Trophoblast cell (in vitro differentiated cells and primary cell): ENCODE measurements around the gene EPB41.
"Not testable (repeated sequence)": the region's sequence is repeated elsewhere in the genome, so short reads cannot be mapped to it uniquely, and the experiment has no call there.

Experiments used
- DNase-seq, 2 donors: peaks; one replicate each; pipeline ENCODE4 v3.0.0-alpha.2; 2016
- H2AFZ ChIP-seq: 2 replicates; pipeline ENCODE4 v1.6.1; 2013; ENCODE audit warnings: low read length, moderate library complexity, mild to moderate bottlenecking; ENCODE audit not compliant: insufficient read depth, poor library complexity
- H2AK5ac ChIP-seq: 2 replicates; pipeline ENCODE4 v1.6.1; 2013; ENCODE audit warnings: mild to moderate bottlenecking, low read length
- H2BK120ac ChIP-seq: 2 replicates; pipeline ENCODE4 v1.6.1; 2013; ENCODE audit warnings: low read length, mild to moderate bottlenecking, moderate library complexity; ENCODE audit not compliant: insufficient read depth, poor library complexity
- H2BK12ac ChIP-seq: 2 replicates; pipeline ENCODE4 v1.6.1; 2013; ENCODE audit warnings: mild to moderate bottlenecking, low read length, moderate library complexity
- H2BK5ac ChIP-seq: 2 replicates; pipeline ENCODE4 v1.6.1; 2013; ENCODE audit warnings: low read length, low read depth, moderate library complexity, mild to moderate bottlenecking; ENCODE audit not compliant: poor library complexity
- H3K14ac ChIP-seq: 2 replicates; pipeline ENCODE4 v1.6.1; 2013; ENCODE audit warnings: mild to moderate bottlenecking, low read length
- H3K18ac ChIP-seq: 2 replicates; pipeline ENCODE4 v1.6.1; 2013; ENCODE audit warnings: mild to moderate bottlenecking, low read length
- H3K23ac ChIP-seq: 2 replicates; pipeline ENCODE4 v1.6.1; 2013; ENCODE audit warnings: low read length
- H3K27ac ChIP-seq: 2 replicates; pipeline ENCODE4 v1.5.1; 2013; ENCODE audit warnings: low read depth, mild to moderate bottlenecking, inconsistent platforms, low read length, moderate library complexity
- H3K27me3 ChIP-seq: 2 replicates; pipeline ENCODE4 v1.6.1; 2013; ENCODE audit warnings: inconsistent platforms, mild to moderate bottlenecking, low read length, moderate library complexity; ENCODE audit not compliant: insufficient read depth
- H3K36me3 ChIP-seq, 2 experiments: 1 replicate in 1 of 2; 2 replicates in 1 of 2; pipeline ENCODE4 v1.6.1; 2013; ENCODE audit warnings: low read length in 2 of 2, mild to moderate bottlenecking in 2 of 2, moderate library complexity in 1 of 2; ENCODE audit not compliant: insufficient read depth in 2 of 2, control insufficient read depth in 1 of 2
- H3K4ac ChIP-seq: 2 replicates; pipeline ENCODE4 v1.6.1; 2013; ENCODE audit warnings: low read depth, mild to moderate bottlenecking, low read length, moderate library complexity
- H3K4me1 ChIP-seq, 2 experiments: 1 replicate in 1 of 2; 2 replicates in 1 of 2; pipeline ENCODE4 v1.6.1; 2013; ENCODE audit warnings: low read length in 2 of 2, mild to moderate bottlenecking in 2 of 2, moderate library complexity in 1 of 2; ENCODE audit not compliant: insufficient read depth in 2 of 2, control insufficient read depth in 1 of 2
- H3K4me2 ChIP-seq: 2 replicates; pipeline ENCODE4 v1.6.1; 2013; ENCODE audit warnings: inconsistent platforms, mild to moderate bottlenecking, low read length, moderate library complexity
- H3K4me3 ChIP-seq: 2 replicates; pipeline ENCODE4 v1.5.1; 2013; ENCODE audit warnings: mild to moderate bottlenecking, low read depth, low read length, inconsistent platforms
- H3K79me1 ChIP-seq: one replicate; pipeline ENCODE4 v1.6.1; 2013; ENCODE audit warnings: low read length
- H3K79me2 ChIP-seq: 2 replicates; pipeline ENCODE4 v1.6.1; 2013; ENCODE audit warnings: low read length, mild to moderate bottlenecking; ENCODE audit not compliant: control insufficient read depth, insufficient read depth, poor library complexity
- H3K9ac ChIP-seq: 2 replicates; pipeline ENCODE4 v1.6.1; 2013; ENCODE audit warnings: mild to moderate bottlenecking, low read length
- H3K9me3 ChIP-seq: 2 replicates; pipeline ENCODE4 v1.6.1; 2013; ENCODE audit warnings: low read depth, mild to moderate bottlenecking, control low read depth, inconsistent platforms, low read length; ENCODE audit not compliant: insufficient read depth
- H4K12ac ChIP-seq: 2 replicates; pipeline ENCODE4 v1.6.1; 2013; ENCODE audit warnings: low read depth, mild to moderate bottlenecking, low read length, moderate library complexity
- H4K8ac ChIP-seq: 2 replicates; pipeline ENCODE4 v1.6.1; 2013; ENCODE audit warnings: low read depth, mild to moderate bottlenecking, low read length, moderate library complexity
- H4K91ac ChIP-seq: one replicate; pipeline ENCODE4 v1.6.1; 2013; ENCODE audit warnings: low read depth, mild to moderate bottlenecking, low read length, moderate library complexity
- WGBS: extraction: QIAGEN DNeasy Blood & Tissue Kit; methylation state at CpG from one replicate; pipeline ENCODE4 v1.1.7; 2013; ENCODE audit warnings: missing lambda C conversion rate; ENCODE audit not compliant: insufficient read length, insufficient coverage; ENCODE audit errors: extremely low coverage; 5-methylcytosine and 5-hydroxymethylcytosine counted together

Gene EPB41

GRCh38 chr1:28934676-28935075 is 20.3 kb downstream of the EPB41 start:
- WGBS, result no CpG with 5 or more reads among the region's 5 CpGs
- Histone ChIP-seq H3K14ac (no peak overlapping the region), H3K4me1 (no peaks in the 10 kb centered on the region), H2AK5ac (no peak overlapping the region), H3K27ac (no peak overlapping the region), H3K27me3 (no peaks in the 10 kb centered on the region), H3K36me3 (no peaks in the 10 kb centered on the region), H3K23ac (no peak overlapping the region), H4K12ac (no peak overlapping the region), H3K9ac (no peak overlapping the region), H2BK12ac (no peak overlapping the region), H2BK120ac (no peak overlapping the region), H2BK5ac (no peak overlapping the region), H4K91ac (no peak overlapping the region), H3K4ac (no peak overlapping the region), H4K8ac (no peak overlapping the region), H3K4me2 (no peak overlapping the region), H3K79me1 (no peaks in the 10 kb centered on the region), H3K18ac (no peak overlapping the region), H3K9me3 (no peaks in the 10 kb centered on the region), H3K79me2 (no peaks in the 10 kb centered on the region), H2AFZ (no peak overlapping the region), H3K4me3 (no peak overlapping the region)
- DNase-seq, result no peak

- Histone ChIP-seq H2BK120ac (no peak overlapping the region), H3K9ac (no peak overlapping the region), H2AFZ (no peak overlapping the region), H3K18ac (no peak overlapping the region), H3K4me1 (no peaks in the 10 kb centered on the region), H3K79me1 (no peaks in the 10 kb centered on the region), H3K27ac (no peak overlapping the region), H3K27me3 (no peaks in the 10 kb centered on the region), H3K4me3 (no peak overlapping the region), H3K23ac (no peak overlapping the region), H4K91ac (no peak overlapping the region), H4K12ac (no peak overlapping the region), H2BK5ac (no peak overlapping the region), H2AK5ac (no peak overlapping the region), H3K14ac (no peak overlapping the region), H2BK12ac (no peak overlapping the region), H3K79me2 (no peaks in the 10 kb centered on the region), H4K8ac (no peak overlapping the region), H3K4ac (no peak overlapping the region), H3K4me2 (no peak overlapping the region), H3K36me3 (no peaks in the 10 kb centered on the region), H3K9me3 (no peaks in the 10 kb centered on the region)
- no CpG with 5 or more reads among the region's 5 CpGs for whole genome bisulfite sequencing
- DNase-seq, result no peak
These were observed 20.9 kb downstream of the EPB41 start for GRCh38 chr1:28935293-28935692.

GRCh38 chr1:28936094-28936493 is 21.7 kb downstream of the EPB41 start:
- Histone ChIP-seq H4K12ac (no peak overlapping the region), H2BK12ac (no peak overlapping the region), H2AK5ac (no peak overlapping the region), H4K8ac (no peak overlapping the region), H3K9ac (no peak overlapping the region), H4K91ac (no peak overlapping the region), H3K18ac (no peak overlapping the region), H3K4me2 (no peak overlapping the region), H3K27me3 (no peaks in the 10 kb centered on the region), H3K4me1 (no peaks in the 10 kb centered on the region), H3K36me3 (no peaks in the 10 kb centered on the region), H2BK5ac (no peak overlapping the region), H3K79me2 (no peaks in the 10 kb centered on the region), H2BK120ac (no peak overlapping the region), H3K14ac (no peak overlapping the region), H3K4ac (no peak overlapping the region), H3K4me3 (no peak overlapping the region), H3K79me1 (no peaks in the 10 kb centered on the region), H3K23ac (no peak overlapping the region), H3K9me3 (no peaks in the 10 kb centered on the region), H3K27ac (no peak overlapping the region), H2AFZ (no peak overlapping the region)
- DNase-seq, result no peak
- no CpG with 5 or more reads among the region's 1 CpG for WGBS

GRCh38 chr1:28936528-28936927 is 22.2 kb downstream of the EPB41 start:
- Histone ChIP-seq H3K27me3 (no peaks in the 10 kb centered on the region), H3K18ac (no peak overlapping the region), H2BK12ac (no peak overlapping the region), H2AK5ac (no peak overlapping the region), H3K27ac (no peak overlapping the region), H4K8ac (no peak overlapping the region), H2BK120ac (no peak overlapping the region), H4K91ac (no peak overlapping the region), H3K23ac (no peak overlapping the region), H4K12ac (no peak overlapping the region), H3K9ac (no peak overlapping the region), H3K14ac (no peak overlapping the region), H2BK5ac (no peak overlapping the region), H3K4me3 (no peak overlapping the region), H3K4ac (no peak overlapping the region), H3K79me2 (no peaks in the 10 kb centered on the region), H3K79me1 (no peaks in the 10 kb centered on the region), H3K4me2 (no peak overlapping the region), H3K36me3 (no peaks in the 10 kb centered on the region), H3K4me1 (no peaks in the 10 kb centered on the region), H3K9me3 (no peaks in the 10 kb centered on the region), H2AFZ (no peak overlapping the region)
- no peak for DNase-seq

- not testable (repeated sequence) for H3K23ac ChIP-seq, H3K36me3 ChIP-seq, H3K9ac ChIP-seq, H3K9me3 ChIP-seq, H3K79me1 ChIP-seq, H3K4me1 ChIP-seq, H2BK120ac ChIP-seq, H3K4ac ChIP-seq, H4K91ac ChIP-seq, H2BK12ac ChIP-seq, H4K12ac ChIP-seq, H4K8ac ChIP-seq, H3K14ac ChIP-seq, H3K4me2 ChIP-seq, DNase-seq, H2AK5ac ChIP-seq, H2AFZ ChIP-seq, H2BK5ac ChIP-seq, H3K27me3 ChIP-seq, H3K79me2 ChIP-seq, H3K27ac ChIP-seq, H3K4me3 ChIP-seq, H3K18ac ChIP-seq
- WGBS, result no CpG with 5 or more reads among the region's 3 CpGs
These were observed 29.2 kb downstream of the EPB41 start for GRCh38 chr1:28943581-28943980.
